GM18499 (cell line): ENCODE results near the gene FADD.

ENCODE experiments used
- ATAC-seq: cut with Tn5 transposase; IDR thresholded peaks from one replicate; pipeline ENCODE4 v1.9.1; 2021; ENCODE audit warnings: moderate number of reproducible peaks; ENCODE audit not compliant: insufficient read depth, unreplicated experiment

FADD gene, protein sequence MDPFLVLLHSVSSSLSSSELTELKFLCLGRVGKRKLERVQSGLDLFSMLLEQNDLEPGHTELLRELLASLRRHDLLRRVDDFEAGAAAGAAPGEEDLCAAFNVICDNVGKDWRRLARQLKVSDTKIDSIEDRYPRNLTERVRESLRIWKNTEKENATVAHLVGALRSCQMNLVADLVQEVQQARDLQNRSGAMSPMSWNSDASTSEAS

DNA sequence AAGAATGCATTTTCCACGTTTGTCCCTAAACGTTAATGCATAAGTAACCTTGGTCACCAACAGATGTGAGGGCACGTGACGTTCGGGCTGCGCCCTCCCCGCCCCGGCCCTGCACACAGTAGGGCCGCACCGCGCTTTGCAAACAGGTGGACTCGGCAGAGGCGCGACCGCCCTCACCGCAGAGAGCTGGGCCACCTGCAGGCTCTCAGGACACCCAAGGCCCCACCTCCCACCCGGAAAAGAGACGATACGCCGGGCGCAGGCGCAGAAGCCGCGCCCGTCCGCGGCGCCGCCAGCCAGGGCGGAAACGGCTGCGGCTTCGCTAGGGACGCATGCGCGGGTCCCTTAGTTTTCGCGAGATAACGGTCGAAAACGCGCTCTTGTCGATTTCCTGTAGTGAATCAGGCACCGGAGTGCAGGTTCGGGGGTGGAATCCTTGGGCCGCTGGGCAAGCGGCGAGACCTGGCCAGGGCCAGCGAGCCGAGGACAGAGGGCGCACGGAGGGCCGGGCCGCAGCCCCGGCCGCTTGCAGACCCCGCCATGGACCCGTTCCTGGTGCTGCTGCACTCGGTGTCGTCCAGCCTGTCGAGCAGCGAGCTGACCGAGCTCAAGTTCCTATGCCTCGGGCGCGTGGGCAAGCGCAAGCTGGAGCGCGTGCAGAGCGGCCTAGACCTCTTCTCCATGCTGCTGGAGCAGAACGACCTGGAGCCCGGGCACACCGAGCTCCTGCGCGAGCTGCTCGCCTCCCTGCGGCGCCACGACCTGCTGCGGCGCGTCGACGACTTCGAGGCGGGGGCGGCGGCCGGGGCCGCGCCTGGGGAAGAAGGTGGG is at the start of gene FADD:
Gene FADD, plus strand, starts transcription at position 377 of the 831 bp plus-strand sequence. Its CDS starts 164 bp downstream, at position 541.
- peak; percentile 57 for ATAC-seq

DNA sequence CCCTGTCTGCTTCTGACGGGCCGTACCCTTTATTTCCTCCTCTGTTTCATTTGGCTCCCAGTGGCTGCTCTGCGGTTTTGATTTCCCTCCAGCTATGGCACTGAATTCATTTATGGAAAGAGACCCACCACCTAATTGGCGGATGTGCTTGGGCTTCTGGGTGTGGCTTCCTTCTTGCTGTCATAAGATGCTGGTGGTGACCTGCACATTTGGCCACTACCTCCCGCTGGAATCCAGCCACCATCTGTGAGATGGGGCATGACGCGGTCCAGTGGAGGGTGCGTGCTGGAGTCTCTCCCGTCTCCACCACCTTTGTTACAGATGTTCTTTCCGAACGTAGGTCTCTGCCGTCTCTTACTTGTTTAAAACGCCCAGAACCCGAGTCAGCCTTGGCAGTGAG is 47.7 kb upstream of the FADD start:
- no peak for ATAC-seq

DNA sequence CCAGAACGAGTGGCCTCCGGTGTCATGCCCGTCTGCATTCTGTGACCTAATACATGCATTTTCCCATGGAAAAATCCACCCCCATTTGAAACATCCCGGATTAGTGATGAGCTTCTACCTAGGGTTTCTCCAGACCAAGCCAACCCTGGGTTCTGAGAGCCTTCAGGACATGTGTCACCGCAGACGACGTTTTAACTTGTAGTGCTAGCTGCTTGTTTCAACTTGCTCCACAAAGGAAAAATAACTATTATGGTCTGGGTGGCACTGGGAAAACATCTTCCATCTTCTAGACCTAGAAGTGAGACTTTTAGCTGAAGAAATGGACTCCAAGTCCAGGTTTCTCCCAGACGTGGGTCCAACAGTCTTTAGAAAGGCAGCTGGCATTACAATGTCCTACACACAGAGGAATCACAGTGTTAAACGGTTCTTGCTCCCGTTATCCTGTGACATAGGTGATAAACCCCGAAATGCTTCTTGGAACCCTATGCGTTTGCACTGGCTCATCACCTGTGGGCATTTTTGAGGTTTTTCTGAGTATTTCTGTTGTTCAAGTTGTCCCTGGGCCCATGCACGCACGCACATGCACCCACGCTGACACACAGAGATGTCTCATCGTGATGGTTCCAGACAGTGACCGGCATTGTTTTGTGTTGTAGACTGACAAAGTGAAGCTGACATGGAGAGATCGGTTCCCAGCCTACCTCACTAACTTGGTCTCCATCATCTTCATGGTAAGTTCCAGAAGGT is 46.6 kb upstream of the FADD start:
- ATAC-seq, result no peak

DNA sequence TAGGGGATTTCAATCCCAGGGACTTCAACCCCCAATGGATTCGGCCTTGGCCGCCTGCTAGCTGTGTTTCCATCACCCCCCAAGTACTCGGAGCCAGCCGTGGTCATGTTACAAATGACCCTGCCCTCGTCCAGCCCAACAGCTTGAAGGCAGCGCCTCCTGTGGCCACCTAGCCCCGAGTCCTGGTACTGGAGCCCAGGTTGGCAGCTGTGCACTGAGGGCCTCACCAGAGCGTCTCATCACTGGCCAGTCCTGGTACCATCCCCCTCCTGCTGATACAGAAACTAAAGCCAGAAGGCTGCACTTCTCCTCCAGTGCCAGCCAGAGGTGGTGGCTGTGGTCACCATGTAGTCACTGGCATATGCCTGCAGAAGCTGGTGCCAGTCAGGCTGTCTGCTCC is 44.9 kb upstream of the FADD start:
- ATAC-seq, result no peak

DNA sequence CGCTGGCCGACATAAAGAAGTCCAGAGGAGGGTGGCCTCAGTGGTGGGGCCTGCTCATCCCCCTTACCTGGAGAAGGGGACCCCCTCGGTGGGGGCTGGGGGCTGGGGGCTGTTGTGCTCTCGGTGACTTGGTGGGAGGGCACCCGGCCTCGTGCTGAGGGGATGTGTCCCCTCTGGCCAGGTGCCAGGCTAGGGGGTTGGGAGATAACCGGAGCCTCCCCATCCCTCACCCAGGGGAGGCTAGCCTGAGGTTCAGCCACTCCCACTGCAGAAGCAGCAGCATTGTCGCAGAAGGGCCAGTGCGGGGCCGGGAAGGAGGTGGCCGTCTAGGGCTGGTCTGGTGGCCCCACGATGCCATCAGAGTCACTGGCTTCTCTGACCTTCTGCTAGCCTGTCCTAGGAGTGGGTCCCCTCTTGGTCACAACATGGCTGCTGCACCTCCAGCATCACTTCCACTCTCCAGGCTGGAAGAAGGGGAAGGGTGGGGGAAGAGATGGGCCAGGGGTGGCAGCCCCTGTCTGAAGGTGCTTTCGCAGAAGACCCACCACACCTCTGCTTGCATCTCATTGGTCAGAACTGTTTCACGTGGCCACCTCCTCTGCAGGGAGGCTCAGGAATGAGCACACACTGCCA is 44.2 kb upstream of the FADD start:
- ATAC-seq, result no peak

DNA sequence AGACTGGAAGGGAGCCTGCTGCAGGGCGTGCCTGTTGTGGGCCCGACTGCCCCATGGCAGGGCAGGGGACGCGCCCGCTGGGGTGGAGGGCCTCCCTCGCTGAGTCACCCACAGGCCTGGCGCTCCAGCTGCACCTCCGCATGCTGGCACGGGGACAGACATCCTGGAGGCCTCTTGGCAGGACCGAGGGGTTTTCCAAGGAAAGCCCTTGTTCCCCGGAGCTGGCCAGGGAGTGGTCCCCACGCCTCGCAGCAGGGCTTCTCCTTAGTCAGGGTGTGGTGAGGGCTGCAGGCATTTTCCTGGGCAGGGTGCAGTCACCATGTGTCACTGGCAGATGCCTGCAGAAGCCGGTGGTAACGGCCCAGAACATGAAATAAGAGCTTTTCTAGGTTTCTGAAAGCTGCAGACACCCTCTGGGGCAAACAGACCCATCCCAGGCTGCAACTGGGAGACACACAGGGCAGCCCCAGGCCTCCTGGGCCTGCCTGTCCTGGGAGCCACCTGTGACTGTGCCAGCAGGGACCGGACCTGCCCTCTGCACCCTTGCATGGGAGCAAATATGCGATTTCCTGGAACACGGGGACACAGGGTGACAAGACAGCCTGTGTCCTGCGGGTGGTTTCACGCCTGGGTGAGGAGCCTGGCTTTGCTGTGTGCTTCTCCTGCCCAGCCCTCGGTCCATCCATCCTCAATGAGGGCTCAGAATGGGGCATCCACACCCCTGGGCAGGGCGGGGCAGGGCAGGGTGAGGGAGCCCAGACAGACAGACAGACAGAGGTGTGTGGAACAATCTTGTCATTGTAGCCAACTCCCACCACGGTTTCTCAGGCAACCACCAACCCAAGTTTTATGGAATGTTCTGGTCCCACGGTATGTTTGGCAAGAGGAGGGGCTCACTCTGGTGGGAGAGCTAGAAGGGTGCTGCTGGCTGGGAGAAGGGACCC is 43.2 kb upstream of the FADD start:
- no peak for ATAC-seq

DNA sequence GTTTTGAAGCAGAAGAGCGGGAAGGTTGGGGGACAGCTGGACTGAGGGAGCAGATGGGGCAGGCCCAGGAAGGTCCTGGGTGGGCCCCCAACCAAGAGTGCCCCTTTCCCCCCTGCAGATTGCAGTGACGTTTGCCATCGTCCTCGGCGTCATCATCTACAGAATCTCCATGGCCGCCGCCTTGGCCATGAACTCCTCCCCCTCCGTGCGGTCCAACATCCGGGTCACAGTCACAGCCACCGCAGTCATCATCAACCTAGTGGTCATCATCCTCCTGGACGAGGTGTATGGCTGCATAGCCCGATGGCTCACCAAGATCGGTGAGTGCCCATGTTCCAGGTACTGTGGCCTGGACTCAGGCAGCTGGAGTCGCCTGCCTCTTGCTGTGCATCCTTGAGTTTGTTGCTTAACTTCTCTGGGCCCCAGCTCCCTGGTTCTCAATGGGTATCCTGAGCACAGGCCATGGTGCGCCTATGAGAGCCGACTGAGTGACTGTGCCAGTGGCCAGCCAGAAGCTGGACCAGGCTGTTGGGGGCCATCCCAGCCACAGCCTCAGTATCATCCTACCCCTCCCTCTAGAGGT is 42.0 kb upstream of the FADD start:
- no peak for ATAC-seq

DNA sequence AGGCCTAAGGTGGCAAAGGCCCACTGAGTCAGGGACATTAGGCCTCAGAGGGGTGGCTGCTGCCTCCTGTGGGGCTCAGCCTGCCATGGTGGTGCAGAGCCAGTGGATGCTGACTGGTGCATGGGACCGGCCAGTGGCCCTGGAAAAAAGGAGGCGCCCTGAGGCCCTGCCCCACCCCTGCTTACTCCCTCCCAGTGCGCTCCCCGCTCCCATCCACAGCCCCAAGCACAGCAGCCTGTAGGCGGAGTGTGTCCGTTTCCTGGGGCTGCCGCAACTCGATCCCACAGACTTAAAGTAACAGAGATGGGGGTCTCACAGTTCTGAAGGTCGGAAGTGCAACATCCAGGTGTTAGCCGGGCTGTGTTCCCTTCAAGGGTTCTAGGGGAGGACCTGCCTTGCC is 38.4 kb upstream of the FADD start:
- no peak for ATAC-seq

DNA sequence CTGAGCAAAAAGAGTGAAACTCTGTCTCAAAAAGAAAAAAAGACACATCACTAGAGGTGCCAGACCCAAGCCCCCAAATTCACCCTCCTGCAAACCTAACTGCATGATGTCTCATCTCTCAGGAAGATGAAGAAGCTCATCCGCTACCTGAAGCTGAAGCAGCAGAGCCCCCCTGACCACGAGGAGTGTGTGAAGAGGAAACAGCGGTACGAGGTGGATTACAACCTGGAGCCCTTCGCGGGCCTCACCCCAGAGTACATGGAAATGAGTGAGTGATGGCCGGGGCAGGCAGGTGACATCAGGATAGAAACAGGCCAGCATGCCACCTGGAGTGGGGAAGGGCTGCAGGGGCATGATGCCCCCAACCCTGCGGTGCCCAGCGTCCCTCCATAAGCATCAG is 36.0 kb upstream of the FADD start:
- ATAC-seq, result no peak

DNA sequence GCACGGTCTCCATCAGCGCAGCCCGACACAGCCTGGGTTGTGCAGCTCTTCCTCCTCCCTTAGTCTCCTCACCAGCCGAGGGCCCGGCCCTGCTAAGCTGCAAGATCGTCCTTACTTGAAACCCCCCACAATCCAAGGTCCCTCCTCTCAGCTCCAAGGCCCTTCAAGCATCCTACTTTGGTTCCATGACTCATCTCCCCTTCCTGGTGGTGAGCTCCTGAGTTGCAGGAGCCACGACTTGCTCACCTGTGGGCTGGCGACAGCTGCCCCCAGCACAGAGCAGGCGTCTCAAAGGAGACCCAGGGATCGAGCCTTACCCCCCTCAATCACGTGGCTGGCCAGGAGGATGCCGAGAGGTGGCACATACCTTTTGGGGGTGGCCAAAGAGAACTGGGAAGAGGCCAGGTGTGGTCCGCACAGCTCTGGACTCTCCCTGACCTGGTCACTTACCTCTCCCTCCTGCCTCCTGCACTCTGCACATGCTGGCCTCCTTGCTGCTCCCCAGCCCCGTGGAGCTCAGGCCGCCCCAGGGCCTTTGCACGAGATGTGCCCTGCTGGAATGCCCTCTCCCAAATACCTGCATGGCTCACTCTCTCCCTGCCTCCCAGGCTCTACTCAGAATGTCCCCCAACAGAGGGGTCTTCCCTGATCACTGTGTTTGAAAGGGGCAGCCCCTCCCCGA is 35.2 kb upstream of the FADD start:
- no peak for ATAC-seq

DNA sequence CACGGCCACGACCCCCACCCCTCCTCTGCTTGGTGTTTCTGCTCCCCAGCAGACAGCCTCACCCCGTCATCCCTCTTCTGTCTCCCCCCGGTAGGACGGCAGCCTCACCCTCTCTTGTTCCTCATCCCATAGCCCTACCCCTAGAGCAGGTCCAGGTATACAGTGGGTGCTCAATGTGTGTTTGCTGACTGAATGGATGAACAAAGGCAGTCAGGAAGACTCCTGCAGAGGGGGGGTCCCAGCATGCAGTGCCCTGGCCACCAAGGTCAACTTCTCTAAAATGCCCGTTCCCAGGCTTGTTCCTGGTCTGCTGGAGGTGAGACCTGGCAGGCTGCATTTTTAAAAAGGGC is 34.7 kb upstream of the FADD start:
- no peak for ATAC-seq

DNA sequence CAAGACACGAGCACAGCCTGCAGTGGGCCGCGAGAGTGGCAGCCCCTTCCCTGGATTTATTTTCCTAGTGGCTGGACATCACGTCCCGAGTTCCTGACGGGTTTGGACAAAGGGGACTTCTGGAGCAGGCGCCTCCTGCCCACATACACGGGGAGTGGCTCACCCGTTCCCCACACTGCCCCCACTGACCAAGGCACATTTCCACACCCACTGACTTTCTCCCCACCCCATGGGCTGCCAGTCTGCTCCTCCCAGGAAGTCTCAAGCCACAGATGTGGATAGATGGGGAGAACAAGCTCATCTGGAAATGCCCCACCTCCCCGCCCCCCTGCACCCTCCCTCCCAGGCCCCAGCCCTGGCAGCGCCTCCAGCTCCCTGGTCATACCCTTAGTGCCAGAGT is 34.0 kb upstream of the FADD start:
- ATAC-seq, result no peak

DNA sequence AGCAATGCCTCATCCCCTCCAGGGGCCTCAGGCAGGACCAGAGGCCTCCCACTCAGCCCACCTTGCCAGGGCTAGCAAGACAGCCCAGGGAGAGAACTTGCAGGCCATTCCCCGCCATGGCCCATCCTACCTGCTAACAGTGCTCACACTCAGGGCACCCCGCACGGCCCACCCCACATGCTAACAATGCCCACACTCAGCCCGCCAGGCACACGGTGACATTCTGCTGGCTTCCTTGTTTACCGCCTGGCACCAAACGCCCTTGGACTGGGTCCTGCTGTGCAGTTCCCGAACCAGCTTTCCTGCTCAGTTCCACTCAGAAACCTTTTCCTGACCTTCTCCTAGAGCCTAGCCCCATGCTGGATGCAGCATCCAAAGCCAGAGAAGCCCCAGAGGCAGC is 33.5 kb upstream of the FADD start:
- ATAC-seq, result no peak

DNA sequence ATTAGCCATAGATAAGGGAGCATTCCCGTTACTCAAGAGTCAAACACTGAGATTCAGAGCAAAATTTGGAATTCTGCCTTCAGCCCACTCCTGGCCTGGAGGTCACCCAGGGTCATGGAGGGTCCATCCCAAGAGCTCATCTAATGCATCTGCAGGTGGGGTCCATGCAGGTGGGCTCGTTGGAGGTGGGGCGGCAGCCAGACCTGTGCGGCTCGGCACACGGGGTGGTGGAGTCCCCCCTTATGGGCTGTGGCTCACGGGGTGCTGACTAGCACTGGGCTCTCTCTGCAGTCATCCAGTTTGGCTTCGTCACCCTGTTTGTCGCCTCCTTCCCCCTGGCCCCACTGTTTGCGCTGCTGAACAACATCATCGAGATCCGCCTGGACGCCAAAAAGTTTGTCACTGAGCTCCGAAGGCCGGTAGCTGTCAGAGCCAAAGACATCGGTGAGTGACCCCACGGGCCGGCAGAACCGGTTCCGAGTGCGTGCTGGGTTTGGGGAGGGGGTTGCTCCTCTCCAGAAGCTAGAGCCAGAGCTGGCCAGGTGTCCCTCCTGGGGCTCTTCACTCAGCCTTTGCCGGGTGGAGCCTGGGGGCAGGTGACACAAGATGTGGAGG is 32.4 kb upstream of the FADD start:
- ATAC-seq, result no peak

DNA sequence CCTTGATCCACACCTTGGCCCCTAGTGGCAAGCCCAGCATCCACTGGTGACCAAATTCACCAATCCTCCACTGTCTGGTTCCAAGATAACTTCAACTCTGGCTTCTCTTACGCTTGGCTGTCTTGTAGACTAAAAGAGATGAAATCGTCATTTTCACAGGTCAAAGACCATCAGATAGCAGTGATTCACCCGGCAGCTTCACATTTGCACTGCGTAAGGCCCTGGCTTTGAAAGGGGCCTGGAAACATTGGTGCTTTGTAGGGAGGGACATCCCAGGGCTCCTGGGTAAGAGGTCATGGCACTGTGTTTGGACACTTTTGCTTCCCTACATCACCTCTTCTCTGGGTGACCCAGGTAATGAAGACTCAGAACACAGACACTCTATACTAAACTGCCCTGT is 30.1 kb upstream of the FADD start:
- ATAC-seq, result no peak

DNA sequence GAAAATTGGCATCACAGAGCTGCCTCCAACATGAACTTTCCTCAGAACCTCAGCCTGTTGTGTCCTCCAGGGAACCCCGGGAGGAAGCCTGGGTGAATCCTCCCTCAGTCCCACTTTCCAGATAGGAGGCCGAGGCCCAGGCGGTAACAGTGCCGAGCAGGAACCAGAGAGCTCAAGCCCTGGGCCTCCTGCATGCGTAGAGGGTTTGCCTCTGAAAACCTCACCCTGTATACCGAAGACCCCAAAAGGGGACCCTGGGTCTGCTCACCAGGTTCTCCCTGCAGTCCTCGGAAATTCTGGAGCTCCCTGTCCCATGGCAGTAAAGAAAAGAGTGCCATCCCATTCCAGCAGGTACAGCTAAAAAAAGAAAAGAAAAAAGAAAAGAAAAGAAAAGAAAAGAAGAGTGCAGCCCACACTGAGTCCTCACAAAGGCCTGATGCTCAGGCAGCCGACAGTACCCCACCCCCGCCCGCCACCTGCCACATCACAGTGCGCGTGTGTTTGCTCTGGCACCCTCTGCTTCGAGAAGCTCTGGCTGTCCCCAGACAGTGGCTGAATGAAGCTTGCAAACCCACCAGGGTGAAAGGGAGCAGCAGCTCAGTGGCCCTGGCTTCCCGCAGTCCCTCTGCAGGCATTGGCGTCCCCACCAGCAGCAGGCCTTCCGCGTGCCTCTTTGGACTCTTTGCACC is 28.4 kb upstream of the FADD start:
- no peak for ATAC-seq

DNA sequence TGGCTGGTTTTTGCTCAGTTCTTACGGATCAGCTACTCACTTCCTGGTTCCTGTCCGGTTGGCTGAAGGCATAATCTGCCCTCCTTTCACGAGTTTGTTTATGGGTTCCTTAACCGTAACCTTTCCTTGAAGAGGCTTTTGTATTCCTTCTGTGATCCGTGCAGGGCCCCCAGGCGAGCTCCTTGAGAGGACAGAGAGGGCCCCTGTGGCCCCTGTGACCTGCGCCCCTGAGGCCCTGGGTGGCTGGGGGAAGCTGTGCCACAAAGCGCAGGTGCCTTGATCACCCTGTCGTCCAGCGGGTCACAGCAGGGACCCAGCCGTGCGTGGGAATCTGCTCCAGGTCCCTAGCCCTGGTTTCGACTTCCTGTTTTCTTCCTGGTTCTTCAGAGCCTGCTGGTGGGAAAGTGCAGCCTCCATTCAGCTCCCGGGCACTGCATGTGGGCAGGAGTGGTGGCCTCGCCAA is 27.8 kb upstream of the FADD start:
- no peak for ATAC-seq
